Type B pancreatic cell (in vitro differentiated cells): Measurements from ENCODE around the gene ARHGAP44. TPM values are rescaled to one million over a fixed set of nuclear protein-coding genes. Genes with fewer than 3 reads are reported as not detected.

Experiments used
- DNase-seq: peaks from one replicate; pipeline ENCODE4 v3.0.0; 2021; ENCODE audit warnings: mixed read lengths; ENCODE audit not compliant: unreplicated experiment; ENCODE audit errors: extremely low spot score
- H3K27ac Mint-ChIP-seq: 2 replicates; pipeline ENCODE4 v1.8.0; 2021; ENCODE audit warnings: mild to moderate bottlenecking, mixed read lengths
- H3K27me3 Mint-ChIP-seq: 2 replicates; pipeline ENCODE4 v1.8.0; 2021; ENCODE audit warnings: mixed read lengths
- H3K36me3 Mint-ChIP-seq: 2 replicates; pipeline ENCODE4 v1.8.0; 2021; ENCODE audit warnings: mixed read lengths
- H3K4me1 Mint-ChIP-seq: one replicate; pipeline ENCODE4 v1.8.0; 2021; ENCODE audit warnings: mixed read lengths; ENCODE audit not compliant: unreplicated experiment
- H3K4me3 Mint-ChIP-seq: 2 replicates; pipeline ENCODE4 v1.8.0; 2021; ENCODE audit warnings: mild to moderate bottlenecking, mixed read lengths
- H3K9me3 Mint-ChIP-seq: 2 replicates; pipeline ENCODE4 v1.8.0; 2021; ENCODE audit warnings: mixed read lengths
- total RNA-seq: library from RNA; stranded (reverse); gene quantifications from 2 replicates; pipeline ENCODE4 v1.2.1, GENCODE V29; 2021; ENCODE audit warnings: low replicate concordance
- TF ChIP-seq, protein P1 (sequence below): fragments of 200-600 bp; sonication (generic); conservative IDR thresholded peaks from 2 replicates; pipeline ENCODE4 v1.5.0; 2021; ENCODE audit warnings: antibody characterized with exemption, mild to moderate bottlenecking

The ARHGAP44 gene
- total RNA-seq, 1 donor from 2014 or later = 10.9 TPM

DNA sequence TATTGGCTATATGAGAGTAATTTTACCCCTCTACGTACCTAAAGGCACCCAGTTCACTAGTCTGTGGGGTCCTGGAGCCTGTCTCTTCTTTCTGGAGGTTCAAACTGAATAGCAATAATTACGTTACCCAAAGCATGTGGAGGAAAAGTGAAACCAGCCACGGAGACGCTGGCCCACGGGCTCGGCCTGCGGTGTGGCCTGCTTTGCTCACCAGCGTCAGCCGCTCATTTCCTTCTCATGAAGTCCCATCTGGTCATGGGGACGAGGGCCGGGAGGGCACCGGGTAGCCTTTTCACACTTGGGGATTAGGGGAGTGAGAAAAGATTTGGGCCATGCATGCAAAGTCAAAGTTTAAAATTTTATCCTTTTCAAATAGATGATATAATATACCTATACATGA, 201.6 kb downstream of the ARHGAP44 start:
- TF ChIP-seq, protein P1, sequence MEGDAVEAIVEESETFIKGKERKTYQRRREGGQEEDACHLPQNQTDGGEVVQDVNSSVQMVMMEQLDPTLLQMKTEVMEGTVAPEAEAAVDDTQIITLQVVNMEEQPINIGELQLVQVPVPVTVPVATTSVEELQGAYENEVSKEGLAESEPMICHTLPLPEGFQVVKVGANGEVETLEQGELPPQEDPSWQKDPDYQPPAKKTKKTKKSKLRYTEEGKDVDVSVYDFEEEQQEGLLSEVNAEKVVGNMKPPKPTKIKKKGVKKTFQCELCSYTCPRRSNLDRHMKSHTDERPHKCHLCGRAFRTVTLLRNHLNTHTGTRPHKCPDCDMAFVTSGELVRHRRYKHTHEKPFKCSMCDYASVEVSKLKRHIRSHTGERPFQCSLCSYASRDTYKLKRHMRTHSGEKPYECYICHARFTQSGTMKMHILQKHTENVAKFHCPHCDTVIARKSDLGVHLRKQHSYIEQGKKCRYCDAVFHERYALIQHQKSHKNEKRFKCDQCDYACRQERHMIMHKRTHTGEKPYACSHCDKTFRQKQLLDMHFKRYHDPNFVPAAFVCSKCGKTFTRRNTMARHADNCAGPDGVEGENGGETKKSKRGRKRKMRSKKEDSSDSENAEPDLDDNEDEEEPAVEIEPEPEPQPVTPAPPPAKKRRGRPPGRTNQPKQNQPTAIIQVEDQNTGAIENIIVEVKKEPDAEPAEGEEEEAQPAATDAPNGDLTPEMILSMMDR = no peak
- no peak overlapping the region for H3K27ac Mint-ChIP-seq
- H3K36me3 Mint-ChIP-seq = peaks cover 25% of the 10 kb centered on the region

GRCh38 chr17:12992676-12993075, 203.4 kb downstream of the ARHGAP44 start:
- Mint-ChIP-seq H3K4me3 (no peak overlapping the region), H3K27me3 (no peaks in the 10 kb centered on the region), H3K27ac (no peak overlapping the region), H3K4me1 (peaks cover 2% of the 10 kb centered on the region), H3K9me3 (no peaks in the 10 kb centered on the region), H3K36me3 (peaks cover 28% of the 10 kb centered on the region)
- TF ChIP-seq, protein P1 = no peak
- no peak for DNase-seq

More for the DNA sequence above, 201.6 kb downstream of the ARHGAP44 start:
- no peaks in the 10 kb centered on the region for H3K9me3 Mint-ChIP-seq
- no peak for DNase-seq
- peaks cover 12% of the 10 kb centered on the region for H3K4me1 Mint-ChIP-seq
- H3K4me3 Mint-ChIP-seq = no peak overlapping the region
- no peaks in the 10 kb centered on the region for H3K27me3 Mint-ChIP-seq

GRCh38 chr17:12993631-12994030, 204.3 kb downstream of the ARHGAP44 start:
- Mint-ChIP-seq H3K4me1 (no peaks in the 10 kb centered on the region), H3K27me3 (no peaks in the 10 kb centered on the region), H3K4me3 (no peak overlapping the region)

GRCh38 chr17:12994341-12995074, 205.2 kb downstream of the ARHGAP44 start:
- TF ChIP-seq, protein P1 = no peak
- Mint-ChIP-seq H3K4me3 (no peak overlapping the region), H3K4me1 (no peaks in the 10 kb centered on the region), H3K27ac (no peak overlapping the region), H3K9me3 (no peaks in the 10 kb centered on the region), H3K36me3 (peaks cover 31% of the 10 kb centered on the region), H3K27me3 (no peaks in the 10 kb centered on the region)
- DNase-seq = no peak

More at GRCh38 chr17:12993631-12994030, 204.3 kb downstream of the ARHGAP44 start:
- TF ChIP-seq, protein P1 = no peak
- no peak overlapping the region for H3K27ac Mint-ChIP-seq
- H3K36me3 Mint-ChIP-seq = peaks cover 30% of the 10 kb centered on the region
- DNase-seq = no peak
- H3K9me3 Mint-ChIP-seq = no peaks in the 10 kb centered on the region

GRCh38 chr17:12995106-12995895, 206.0 kb downstream of the ARHGAP44 start:
- Mint-ChIP-seq H3K4me1 (no peaks in the 10 kb centered on the region), H3K4me3 (no peak overlapping the region), H3K27me3 (no peaks in the 10 kb centered on the region), H3K36me3 (peaks cover 25% of the 10 kb centered on the region), H3K27ac (no peak overlapping the region), H3K9me3 (no peaks in the 10 kb centered on the region)
- TF ChIP-seq, protein P1 = no peak
- no peak for DNase-seq
